GM18508 (cell line): ENCODE data around the gene SMIM12.
"Not testable (repeated sequence)": the region's sequence is repeated elsewhere in the genome, so short reads cannot be mapped to it uniquely, and the experiment has no call there.

Experiments
- ATAC-seq: cut with Tn5 transposase; IDR thresholded peaks from one replicate; pipeline ENCODE4 v1.9.1; 2021; ENCODE audit warnings: moderate number of reproducible peaks; ENCODE audit not compliant: insufficient read depth, unreplicated experiment

Gene SMIM12

GRCh38 chr1:34845131-34845901 lies 14.2 kb downstream of the SMIM12 start:
- no peak for ATAC-seq

GRCh38 chr1:34844252-34844634 lies 15.3 kb downstream of the SMIM12 start:
- no peak for ATAC-seq

GRCh38 chr1:34843392-34844251 lies 15.9 kb downstream of the SMIM12 start:
- ATAC-seq = no peak

- ATAC-seq = no peak
Measured at GRCh38 chr1:34842952-34843371, 16.6 kb downstream of the SMIM12 start.

GRCh38 chr1:34842073-34842472 lies 17.5 kb downstream of the SMIM12 start:
- no peak for ATAC-seq

- ATAC-seq = no peak
Measured at GRCh38 chr1:34840426-34840825, 19.1 kb downstream of the SMIM12 start.

- no peak for ATAC-seq
Measured at GRCh38 chr1:34839526-34840305, 19.8 kb downstream of the SMIM12 start.

GRCh38 chr1:34833711-34834110 lies 25.8 kb downstream of the SMIM12 start:
- no peak for ATAC-seq

GRCh38 chr1:34831721-34832246 lies 27.8 kb downstream of the SMIM12 start:
- no peak for ATAC-seq

- ATAC-seq = no peak
Measured at GRCh38 chr1:34829250-34829649, 30.3 kb downstream of the SMIM12 start.

- no peak for ATAC-seq
Measured at GRCh38 chr1:34828611-34829010, 30.9 kb downstream of the SMIM12 start.

- no peak for ATAC-seq
Measured at GRCh38 chr1:34827341-34827941, 32.1 kb downstream of the SMIM12 start.

GRCh38 chr1:34825455-34826091 lies 34.0 kb downstream of the SMIM12 start:
- ATAC-seq = no peak

- no peak for ATAC-seq
Measured at GRCh38 chr1:34824817-34825454, 34.6 kb downstream of the SMIM12 start.

GRCh38 chr1:34822202-34822601 lies 37.3 kb downstream of the SMIM12 start:
- ATAC-seq = no peak

- ATAC-seq = not testable (repeated sequence)
Measured at GRCh38 chr1:34818862-34819261, 40.7 kb downstream of the SMIM12 start.

GRCh38 chr1:34816778-34817177 lies 42.8 kb downstream of the SMIM12 start:
- no peak for ATAC-seq

GRCh38 chr1:34816332-34816731 lies 43.2 kb downstream of the SMIM12 start:
- no peak for ATAC-seq

GRCh38 chr1:34810781-34811180 lies 48.8 kb downstream of the SMIM12 start:
- ATAC-seq = not testable (repeated sequence)
